Parathyroid adenoma (tissue), 2 donors: Measurements from ENCODE around the gene SAA2.
"Not testable (repeated sequence)": the region's sequence is repeated elsewhere in the genome, so short reads cannot be mapped to it uniquely, and the experiment has no call there.

Experiments
- H2AFZ ChIP-seq: fragments of 300-600 bp; sonication (generic); one replicate; pipeline ENCODE4 v1.7.0; 2017; ENCODE audit warnings: antibody characterized with exemption, mild to moderate bottlenecking
- H3K27ac ChIP-seq: fragments of 300-600 bp; sonication (generic); one replicate; pipeline ENCODE4 v1.7.0; 2017
- H3K27me3 ChIP-seq: fragments of 300-600 bp; sonication (generic); one replicate; pipeline ENCODE4 v1.7.0; 2017; ENCODE audit warnings: low read length; ENCODE audit not compliant: control insufficient read depth, insufficient read depth
- H3K36me3 ChIP-seq: fragments of 300-600 bp; sonication (generic); one replicate; pipeline ENCODE4 v1.7.0; 2017; ENCODE audit warnings: low read length; ENCODE audit not compliant: control insufficient read depth, insufficient read depth
- H3K4me1 ChIP-seq: fragments of 300-600 bp; sonication (generic); one replicate; pipeline ENCODE4 v1.7.0; 2017; ENCODE audit warnings: control low read depth
- H3K4me2 ChIP-seq: fragments of 300-600 bp; sonication (generic); one replicate; pipeline ENCODE4 v1.7.0; 2017; ENCODE audit warnings: low read length
- H3K4me3 ChIP-seq: fragments of 300-600 bp; sonication (generic); one replicate; pipeline ENCODE4 v1.7.0; 2017; ENCODE audit warnings: low read depth, low read length
- H3K79me2 ChIP-seq: fragments of 300-600 bp; sonication (generic); one replicate; pipeline ENCODE4 v1.7.0; 2017; ENCODE audit warnings: control low read depth
- H3K9ac ChIP-seq: fragments of 300-600 bp; sonication (generic); one replicate; pipeline ENCODE4 v1.7.0; 2017; ENCODE audit warnings: mild to moderate bottlenecking
- H3K9me3 ChIP-seq: fragments of 300-600 bp; sonication (generic); one replicate; pipeline ENCODE4 v1.7.0; 2017; ENCODE audit warnings: low read length; ENCODE audit not compliant: control insufficient read depth
- CTCF ChIP-seq: fragments of 300-600 bp; sonication (generic); IDR thresholded peaks from one replicate; pipeline ENCODE4 v1.7.0; 2017; ENCODE audit warnings: antibody characterized with exemption, mild to moderate bottlenecking
- donor health status: primary hyperparathyroidism.

The SAA2 gene

GRCh38 chr11:18282626-18283025, 34.2 kb upstream of the SAA2 start:
- no peak overlapping the region for H3K27ac ChIP-seq
- H3K9me3 ChIP-seq: no peaks in the 10 kb centered on the region
- H3K4me3 ChIP-seq: no peak overlapping the region
- H3K36me3 ChIP-seq: no peaks in the 10 kb centered on the region
- no peak overlapping the region for H3K4me2 ChIP-seq
- H3K9ac ChIP-seq: no peak overlapping the region
- H3K27me3 ChIP-seq: no peaks in the 10 kb centered on the region
- no peak for TF ChIP-seq CTCF
- H3K4me1 ChIP-seq: no peaks in the 10 kb centered on the region
- no peaks in the 10 kb centered on the region for H3K79me2 ChIP-seq
- H2AFZ ChIP-seq: no peak overlapping the region

- no peak overlapping the region for H3K4me2 ChIP-seq
- no peak overlapping the region for H3K9ac ChIP-seq
- no peak overlapping the region for H2AFZ ChIP-seq
- H3K79me2 ChIP-seq: no peaks in the 10 kb centered on the region
- H3K27me3 ChIP-seq: no peaks in the 10 kb centered on the region
- H3K4me3 ChIP-seq: no peak overlapping the region
- no peaks in the 10 kb centered on the region for H3K9me3 ChIP-seq
- H3K36me3 ChIP-seq: no peaks in the 10 kb centered on the region
- H3K4me1 ChIP-seq: no peaks in the 10 kb centered on the region
- H3K27ac ChIP-seq: no peak overlapping the region
- no peak for TF ChIP-seq CTCF
Observed at GRCh38 chr11:18280438-18281045, 32.1 kb upstream of the SAA2 start.

- H3K9me3 ChIP-seq: no peaks in the 10 kb centered on the region
- no peak overlapping the region for H2AFZ ChIP-seq
- H3K27me3 ChIP-seq: no peaks in the 10 kb centered on the region
- no peak overlapping the region for H3K9ac ChIP-seq
- H3K4me2 ChIP-seq: no peak overlapping the region
- TF ChIP-seq CTCF: no peak
- no peaks in the 10 kb centered on the region for H3K4me1 ChIP-seq
- H3K27ac ChIP-seq: no peak overlapping the region
- no peak overlapping the region for H3K4me3 ChIP-seq
- H3K36me3 ChIP-seq: no peaks in the 10 kb centered on the region
- no peaks in the 10 kb centered on the region for H3K79me2 ChIP-seq
Observed at GRCh38 chr11:18277565-18278271, 29.2 kb upstream of the SAA2 start.

GRCh38 chr11:18271206-18271605, 22.7 kb upstream of the SAA2 start:
- no peaks in the 10 kb centered on the region for H3K79me2 ChIP-seq
- H3K27me3 ChIP-seq: no peaks in the 10 kb centered on the region
- no peak overlapping the region for H3K9ac ChIP-seq
- H3K4me3 ChIP-seq: no peak overlapping the region
- no peak for TF ChIP-seq CTCF
- no peak overlapping the region for H3K4me2 ChIP-seq
- H3K4me1 ChIP-seq: no peaks in the 10 kb centered on the region
- no peak overlapping the region for H2AFZ ChIP-seq
- no peaks in the 10 kb centered on the region for H3K9me3 ChIP-seq
- H3K27ac ChIP-seq: no peak overlapping the region
- H3K36me3 ChIP-seq: no peaks in the 10 kb centered on the region

- Histone ChIP-seq H3K9ac (no peak overlapping the region), H3K27ac (no peak overlapping the region), H3K79me2 (no peaks in the 10 kb centered on the region), H3K4me2 (no peak overlapping the region), H3K27me3 (no peaks in the 10 kb centered on the region), H3K4me3 (no peak overlapping the region), H2AFZ (no peak overlapping the region), H3K4me1 (no peaks in the 10 kb centered on the region), H3K9me3 (no peaks in the 10 kb centered on the region), H3K36me3 (no peaks in the 10 kb centered on the region)
- TF ChIP-seq CTCF: no peak
Observed at GRCh38 chr11:18270102-18270501, 21.6 kb upstream of the SAA2 start.

- not testable (repeated sequence) for H3K4me3 ChIP-seq, H3K4me1 ChIP-seq, H3K27me3 ChIP-seq, H3K79me2 ChIP-seq, H3K27ac ChIP-seq, H3K9ac ChIP-seq, H3K9me3 ChIP-seq, H2AFZ ChIP-seq, H3K4me2 ChIP-seq, H3K36me3 ChIP-seq
Observed at GRCh38 chr11:18269252-18269651, 20.8 kb upstream of the SAA2 start.
